Lower leg skin (tissue), 3 donors: ENCODE data around the gene SPRR1B.
"Not testable (repeated sequence)": the region's sequence is repeated elsewhere in the genome, so short reads cannot be mapped to it uniquely, and the experiment has no call there.

Experiments
- POLR2A ChIP-seq, 2 donors: fragments of 450-650 bp; IDR thresholded peaks; one replicate each; pipeline ENCODE4 v1.6.1; 2016 to 2017; ENCODE audit warnings: antibody characterized with exemption in 2 of 2, mild to moderate bottlenecking in 1 of 2, moderate library complexity in 1 of 2
- TF ChIP-seq, protein P1 (sequence below), 3 donors: fragments of 450-650 bp; IDR thresholded peaks; one replicate each; pipeline ENCODE4 v1.5.1; 2016; ENCODE audit warnings: antibody characterized with exemption in 3 of 3, mild to moderate bottlenecking in 3 of 3, moderate library complexity in 2 of 3

DNA sequence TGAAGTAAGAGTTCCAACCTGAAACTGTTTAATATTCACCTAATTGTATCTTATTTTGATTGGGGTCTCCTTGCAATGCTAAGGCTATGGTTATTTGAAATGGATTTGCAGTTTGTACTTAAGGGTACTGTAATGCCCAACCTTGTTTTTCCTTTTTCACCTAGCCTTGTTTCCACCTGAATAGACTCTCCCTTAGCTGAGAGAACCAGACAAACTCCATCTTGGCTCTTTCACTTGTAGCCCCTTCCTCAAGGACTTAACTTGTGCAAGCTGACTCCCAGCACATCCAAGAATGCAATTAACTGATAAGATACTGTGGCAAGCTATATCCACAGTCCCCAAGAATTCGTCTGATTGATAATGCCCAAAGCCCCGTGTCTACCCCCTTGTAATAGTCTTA is 9.2 kb upstream of the SPRR1B start:
- TF ChIP-seq POLR2A (IDR thresholded peaks at IDR 0.05): not testable (repeated sequence)
- TF ChIP-seq, protein P1, sequence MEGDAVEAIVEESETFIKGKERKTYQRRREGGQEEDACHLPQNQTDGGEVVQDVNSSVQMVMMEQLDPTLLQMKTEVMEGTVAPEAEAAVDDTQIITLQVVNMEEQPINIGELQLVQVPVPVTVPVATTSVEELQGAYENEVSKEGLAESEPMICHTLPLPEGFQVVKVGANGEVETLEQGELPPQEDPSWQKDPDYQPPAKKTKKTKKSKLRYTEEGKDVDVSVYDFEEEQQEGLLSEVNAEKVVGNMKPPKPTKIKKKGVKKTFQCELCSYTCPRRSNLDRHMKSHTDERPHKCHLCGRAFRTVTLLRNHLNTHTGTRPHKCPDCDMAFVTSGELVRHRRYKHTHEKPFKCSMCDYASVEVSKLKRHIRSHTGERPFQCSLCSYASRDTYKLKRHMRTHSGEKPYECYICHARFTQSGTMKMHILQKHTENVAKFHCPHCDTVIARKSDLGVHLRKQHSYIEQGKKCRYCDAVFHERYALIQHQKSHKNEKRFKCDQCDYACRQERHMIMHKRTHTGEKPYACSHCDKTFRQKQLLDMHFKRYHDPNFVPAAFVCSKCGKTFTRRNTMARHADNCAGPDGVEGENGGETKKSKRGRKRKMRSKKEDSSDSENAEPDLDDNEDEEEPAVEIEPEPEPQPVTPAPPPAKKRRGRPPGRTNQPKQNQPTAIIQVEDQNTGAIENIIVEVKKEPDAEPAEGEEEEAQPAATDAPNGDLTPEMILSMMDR (IDR thresholded peaks at IDR 0.05): not testable (repeated sequence)
